ENCODE results near the gene SOX1. TPM values are rescaled to one million over a fixed set of nuclear protein-coding genes. Genes with fewer than 3 reads are reported as not detected.

Gene SOX1
- polyA plus RNA-seq, 1 of the 3 experiments (the other 2 are of a cell fraction) = not detected

DNA sequence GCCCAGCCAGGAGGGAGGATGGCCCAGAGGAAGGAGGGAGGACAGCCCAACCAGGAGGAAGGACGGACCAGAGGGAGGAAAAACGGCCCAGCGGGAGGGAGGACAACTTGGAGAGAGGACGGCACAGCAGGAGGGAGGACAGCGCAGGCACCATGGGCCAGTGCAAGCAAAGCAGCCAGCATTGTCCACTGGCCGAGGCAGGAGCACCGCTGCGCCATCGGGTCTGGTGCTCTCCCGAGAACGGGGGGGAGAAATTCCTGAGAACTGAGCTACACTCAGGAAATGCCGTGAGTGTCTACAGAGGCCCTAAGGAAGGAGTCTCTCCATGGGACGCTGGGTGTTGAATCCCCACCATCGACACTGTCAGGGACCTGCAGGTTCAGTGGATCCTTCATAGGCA, 38.5 kb upstream of the SOX1 start:
- no peak overlapping the region for H3K9ac ChIP-seq
- H3K36me3 ChIP-seq (replicated peaks in 1 of 2; ENCODE audit: control insufficient read depth in 1 of 2, insufficient read depth in 2 of 2, low read length in 1 of 2) = no peaks in the 10 kb centered on the region
- TF ChIP-seq SIN3A (IDR thresholded peaks at IDR 0.05; ENCODE audit: borderline replicate concordance, low read depth, low read length) (no peak), FOXM1 (IDR thresholded peaks at IDR 0.05; ENCODE audit: low read depth) (no peak), REST (IDR thresholded peaks at IDR 0.05; ENCODE audit: low read depth, low read length) (no peak), TEAD4 (IDR thresholded peaks at IDR 0.05; ENCODE audit: borderline replicate concordance, insufficient read depth) (no peak), GABPA (IDR thresholded peaks at IDR 0.05; ENCODE audit: low read depth) (no peak), POLR2AphosphoS5 (IDR thresholded peaks at IDR 0.05; ENCODE audit: low read depth, low read length) (no peak), USF2 (IDR thresholded peaks at IDR 0.05; ENCODE audit: borderline replicate concordance, low read depth, low read length) (no peak), MXI1 (IDR thresholded peaks at IDR 0.05; ENCODE audit: low read depth, low read length) (no peak), RCOR1 (IDR thresholded peaks at IDR 0.05; ENCODE audit: low read length) (no peak), RAD21 (IDR thresholded peaks at IDR 0.05; ENCODE audit: low read length) (no peak)
- TF ChIP-seq, protein P1, sequence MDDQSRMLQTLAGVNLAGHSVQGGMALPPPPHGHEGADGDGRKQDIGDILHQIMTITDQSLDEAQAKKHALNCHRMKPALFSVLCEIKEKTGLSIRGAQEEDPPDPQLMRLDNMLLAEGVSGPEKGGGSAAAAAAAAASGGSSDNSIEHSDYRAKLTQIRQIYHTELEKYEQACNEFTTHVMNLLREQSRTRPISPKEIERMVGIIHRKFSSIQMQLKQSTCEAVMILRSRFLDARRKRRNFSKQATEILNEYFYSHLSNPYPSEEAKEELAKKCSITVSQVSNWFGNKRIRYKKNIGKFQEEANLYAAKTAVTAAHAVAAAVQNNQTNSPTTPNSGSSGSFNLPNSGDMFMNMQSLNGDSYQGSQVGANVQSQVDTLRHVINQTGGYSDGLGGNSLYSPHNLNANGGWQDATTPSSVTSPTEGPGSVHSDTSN (IDR thresholded peaks at IDR 0.05) = no peak
- no peak overlapping the region for H3K4me2 ChIP-seq
- no peaks in the 10 kb centered on the region for H3K9me3 ChIP-seq
- H2AFZ ChIP-seq (ENCODE audit: low read depth) = no peak overlapping the region
- H3F3A ChIP-seq (replicated peaks; ENCODE audit: insufficient read depth) = no peaks in the 10 kb centered on the region
- H3K27ac ChIP-seq (ENCODE audit: low read depth in 2 of 2, low read length in 1 of 2) = no peak overlapping the region
- no peaks in the 10 kb centered on the region for H3K4me1 ChIP-seq (ENCODE audit: control insufficient read depth in 1 of 2, insufficient read depth in 2 of 2, low read depth in 1 of 2, low read length in 1 of 2)
- H4K20me1 ChIP-seq (ENCODE audit: insufficient read depth) = no peaks in the 10 kb centered on the region
- no peak for DNase-seq
- peaks cover 28% of the 10 kb centered on the region; the same call in 1 of the 2 replicates for H3K27me3 ChIP-seq (ENCODE audit: insufficient read depth)
- no peaks in the 10 kb centered on the region for H3K79me2 ChIP-seq (ENCODE audit: insufficient read depth)
- H3K9me2 ChIP-seq = no peaks in the 10 kb centered on the region
- CTCF ChIA-PET = no interaction called here
- POLR2A ChIA-PET = no interaction called here
- H3K4me3 ChIP-seq (ENCODE audit: low read depth in 2 of 2, low read length in 1 of 2) = no peak overlapping the region
- 3% methylated on average over 6 of the region's 14 CpGs for WGBS (ENCODE audit: low lambda C conversion rate)

- H3K9ac ChIP-seq = no peak overlapping the region
- H3K79me2 ChIP-seq (ENCODE audit: insufficient read depth) = no peaks in the 10 kb centered on the region
- no peaks in the 10 kb centered on the region for H3K9me3 ChIP-seq
- H3K4me1 ChIP-seq (ENCODE audit: control insufficient read depth in 1 of 2, insufficient read depth in 2 of 2, low read depth in 1 of 2, low read length in 1 of 2) = no peaks in the 10 kb centered on the region
- POLR2A ChIA-PET = no interaction called here
- DNase-seq = no peak
- CTCF ChIA-PET = no interaction called here
- no peak overlapping the region for H3K27ac ChIP-seq (ENCODE audit: low read depth in 2 of 2, low read length in 1 of 2)
- H3F3A ChIP-seq (replicated peaks; ENCODE audit: insufficient read depth) = no peaks in the 10 kb centered on the region
- H3K9me2 ChIP-seq = no peaks in the 10 kb centered on the region
- H3K4me2 ChIP-seq = no peak overlapping the region
- H4K20me1 ChIP-seq (ENCODE audit: insufficient read depth) = no peaks in the 10 kb centered on the region
- no peak overlapping the region for H2AFZ ChIP-seq (ENCODE audit: low read depth)
- no peak overlapping the region for H3K4me3 ChIP-seq (ENCODE audit: low read depth in 2 of 2, low read length in 1 of 2)
- 0% methylated on average over 2 of the region's 11 CpGs for WGBS (ENCODE audit: low lambda C conversion rate)
- H3K27me3 ChIP-seq (ENCODE audit: insufficient read depth) = peaks cover 34% of the 10 kb centered on the region; the same call in 1 of the 2 replicates
- no peaks in the 10 kb centered on the region for H3K36me3 ChIP-seq (replicated peaks in 1 of 2; ENCODE audit: control insufficient read depth in 1 of 2, insufficient read depth in 2 of 2, low read length in 1 of 2)
- TF ChIP-seq RAD21 (IDR thresholded peaks at IDR 0.05; ENCODE audit: low read length) (no peak), RFX5 (IDR thresholded peaks at IDR 0.05; ENCODE audit: low read length) (no peak), MEF2A (IDR thresholded peaks at IDR 0.05; ENCODE audit: borderline replicate concordance, low read depth) (no peak), ZBTB33 (IDR thresholded peaks at IDR 0.05; ENCODE audit: borderline replicate concordance, low read depth) (no peak), CTCF (IDR thresholded peaks at IDR 0.05) (no peak), TEAD4 (IDR thresholded peaks at IDR 0.05; ENCODE audit: borderline replicate concordance, insufficient read depth) (no peak)
- TF ChIP-seq, protein P2, sequence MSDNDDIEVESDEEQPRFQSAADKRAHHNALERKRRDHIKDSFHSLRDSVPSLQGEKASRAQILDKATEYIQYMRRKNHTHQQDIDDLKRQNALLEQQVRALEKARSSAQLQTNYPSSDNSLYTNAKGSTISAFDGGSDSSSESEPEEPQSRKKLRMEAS (IDR thresholded peaks at IDR 0.05; ENCODE audit: low read depth) = no peak
Measured at GRCh38 chr13:112029143-112029542, 37.8 kb upstream of the SOX1 start.
